A549 (cell line): ENCODE results near the gene LRRC36. TPM values are rescaled to one million over a fixed set of nuclear protein-coding genes. Genes with fewer than 3 reads are reported as not detected.

Source experiments
- ATAC-seq, 2 experiments: fragments of 200-7000 bp in 1 of 2; fragments of >200 bp in 1 of 2; cut with Nextera tagmentation in 1 of 2; cut with Tn5 transposase in 1 of 2; 3 replicates each; pipeline versions ENCODE4 v1.8.0 to v1.9.1; 2018 to 2020; ENCODE audit warnings: mild to moderate bottlenecking in 1 of 2, moderate library complexity in 1 of 2
- CTCF ChIA-PET: fragments of 300-600 bp; sonication (Branson Sonifier 250); formaldehyde crosslinking; extraction: SDS; loops from one replicate; lab custom pipeline; 2021; ENCODE audit warnings: antibody characterized with exemption, inconsistent platforms; lab: Yijun Ruan, JAX
- POLR2A ChIA-PET: fragments of 350-600 bp; formaldehyde crosslinking; extraction: SDS; loops from one replicate; lab custom pipeline; 2021; ENCODE audit warnings: antibody characterized with exemption, inconsistent platforms; lab: Yijun Ruan, JAX
- DNase-seq, 2 experiments: peaks; one replicate each; pipeline versions ENCODE4 v3.0.0 to v3.0.0-alpha.2; 2011 to 2016; ENCODE audit warnings: low read depth in 1 of 2, low spot score in 1 of 2
- FAIRE-seq: peaks from 2 replicates; lab custom pipeline; 2011; peaks lifted over from hg19 to GRCh38; lab: Jason Lieb, UNC
- H3K27ac ChIP-seq, 2 experiments: fragments of >200 bp; sonication (Bioruptor Twin); formaldehyde crosslinking; 3 replicates each; pipeline ENCODE4 v1.5.1; 2016 to 2017
- H3K4me1 ChIP-seq: fragments of >200 bp; sonication (Bioruptor Twin); formaldehyde crosslinking; 3 replicates; pipeline ENCODE4 v1.6.1; 2016
- H3K4me2 ChIP-seq: fragments of >200 bp; sonication (Bioruptor Twin); formaldehyde crosslinking; 3 replicates; pipeline ENCODE4 v1.6.1; 2016
- H3K4me3 ChIP-seq: fragments of >200 bp; sonication (Bioruptor Twin); formaldehyde crosslinking; 3 replicates; pipeline ENCODE4 v1.5.1; 2016
- H3K9me3 ChIP-seq: fragments of >200 bp; sonication (Bioruptor Twin); formaldehyde crosslinking; 3 replicates; pipeline ENCODE4 v1.6.1; 2016
- CBX2 ChIP-seq: fragments of 200-600 bp; sonication (generic); IDR thresholded peaks from 2 replicates; pipeline ENCODE4 v1.6.1; 2016; ENCODE audit warnings: low read depth, mild to moderate bottlenecking, borderline replicate concordance
- CTCF ChIP-seq: fragments of >200 bp; sonication (Bioruptor Twin); formaldehyde crosslinking; IDR thresholded peaks from 3 replicates; pipeline ENCODE4 v1.5.1; 2016
- EHF ChIP-seq: fragments of 250-450 bp; sonication (Bioruptor Pico); IDR thresholded peaks from 2 replicates; pipeline ENCODE4 v1.5.0; 2020; ENCODE audit warnings: mild to moderate bottlenecking
- ELK1 ChIP-seq: fragments of 150-350 bp; IDR thresholded peaks from 2 replicates; pipeline ENCODE4 v1.6.1; 2014; ENCODE audit warnings: low read depth, mild to moderate bottlenecking, low read length
- FOSL2 ChIP-seq, 2 experiments: fragments of 450-650 bp in 1 of 2; fragments of >200 bp in 1 of 2; sonication (Bioruptor Twin) in 1 of 2; formaldehyde crosslinking; IDR thresholded peaks; 2 replicates each; pipeline versions ENCODE4 v1.5.0 to v1.6.1; 2016 to 2020; ENCODE audit warnings: mild to moderate bottlenecking in 1 of 2, moderate library complexity in 1 of 2
- HMGXB4 ChIP-seq: fragments of 250-450 bp; sonication (Bioruptor Pico); IDR thresholded peaks from 2 replicates; pipeline ENCODE4 v1.5.0; 2021; ENCODE audit warnings: mild to moderate bottlenecking, moderate library complexity, borderline replicate concordance
- MAFK ChIP-seq: fragments of 450-650 bp; IDR thresholded peaks from 2 replicates; pipeline ENCODE4 v1.6.1; 2014; ENCODE audit not compliant: partially characterized antibody
- NFE2L2 ChIP-seq: fragments of 150-350 bp; conservative IDR thresholded peaks from 2 replicates; pipeline ENCODE4 v1.6.1; 2014; ENCODE audit warnings: low read length
- NR3C1 ChIP-seq: fragments of >200 bp; sonication (Bioruptor Twin); formaldehyde crosslinking; IDR thresholded peaks from 3 replicates; pipeline ENCODE4 v1.6.1; 2017
- POLR2A ChIP-seq: IDR thresholded peaks from 2 replicates; pipeline ENCODE4 v1.6.1; 2012; ENCODE audit warnings: mild to moderate bottlenecking, low read length
- POLR2AphosphoS2 ChIP-seq: conservative IDR thresholded peaks from 2 replicates; pipeline ENCODE4 v1.6.1; 2012; ENCODE audit warnings: low read length, improper control_type of control experiment, inconsistent platforms
- RAD21 ChIP-seq, 2 experiments: fragments of >200 bp in 1 of 2; sonication (Bioruptor Twin) in 1 of 2; formaldehyde crosslinking in 1 of 2; IDR thresholded peaks in 1 of 2; conservative IDR thresholded peaks in 1 of 2; 2 replicates in 1 of 2; 3 replicates in 1 of 2; pipeline ENCODE4 v1.6.1; 2012 to 2018; ENCODE audit warnings: inconsistent platforms in 1 of 2
- RARB ChIP-seq: fragments of 250-450 bp; sonication (Bioruptor Pico); IDR thresholded peaks from 2 replicates; pipeline ENCODE4 v1.8.0; 2021; ENCODE audit warnings: mild to moderate bottlenecking, moderate library complexity
- RCOR1 ChIP-seq: fragments of 150-350 bp; IDR thresholded peaks from 2 replicates; pipeline ENCODE4 v1.6.1; 2014; ENCODE audit warnings: antibody characterized with exemption, low read length, low read depth
- TFCP2L1 ChIP-seq: fragments of 250-450 bp; sonication (Bioruptor Pico); IDR thresholded peaks from 2 replicates; pipeline ENCODE4 v1.5.0; 2021; ENCODE audit warnings: mild to moderate bottlenecking
- TP53 ChIP-seq: fragments of 250-450 bp; sonication (Bioruptor Pico); IDR thresholded peaks from 2 replicates; pipeline ENCODE4 v1.5.0; 2021; ENCODE audit warnings: mild to moderate bottlenecking, moderate library complexity
- ZC3H11A ChIP-seq: fragments of 450-650 bp; IDR thresholded peaks from 2 replicates; pipeline ENCODE4 v1.6.1; 2014; ENCODE audit warnings: antibody characterized with exemption, mild to moderate bottlenecking
- ZSCAN20 ChIP-seq: fragments of 250-450 bp; sonication (Bioruptor Pico); IDR thresholded peaks from 2 replicates; pipeline ENCODE4 v1.8.0; 2022; ENCODE audit warnings: mild to moderate bottlenecking, moderate library complexity
- WGBS: methylation state at CpG from one replicate; pipeline ENCODE4 v1.1.6; 2017; ENCODE audit errors: missing lambda C conversion rate; 5-methylcytosine and 5-hydroxymethylcytosine counted together
- polyA plus RNA-seq, 4 experiments: library from polyadenylated mRNA; depleted of rRNA in 3 of 4; stranded (reverse); fragments of >200 nt; fragmentation: RNase III in 1 of 4; extraction: RNeasy Plus Mini Kit Qiagen cat#74134 plus additional on column Dnase treatment in 1 of 4; gene quantifications; 2 replicates in 3 of 4; 3 replicates in 1 of 4; pipeline ENCODE4 v1.2.3, GENCODE V29; 2011 to 2017

Gene LRRC36
- polyA plus RNA-seq, 2 of the 4 experiments (the other 2 are of a cell fraction), result 0.48 to 0.57 TPM

GRCh38 chr16:67277294-67277998 is 49.2 kb upstream of the LRRC36 start (continued):
- no peak for TF ChIP-seq NR3C1
- no peak for TF ChIP-seq ZC3H11A
- no peak for TF ChIP-seq HMGXB4
- TF ChIP-seq MAFK, result peak; percentile 1
- TF ChIP-seq CTCF, result no peak
- TF ChIP-seq ELK1, result no peak
- TF ChIP-seq TP53 (CRISPR knock-in tag), result no peak
- TF ChIP-seq ZSCAN20 (CRISPR knock-in tag), result no peak
- TF ChIP-seq POLR2A, result no peak
- TF ChIP-seq CBX2, result no peak
- TF ChIP-seq POLR2AphosphoS2, result no peak
- TF ChIP-seq NFE2L2, result no peak

GRCh38 chr16:67277999-67278772 is 48.4 kb upstream of the LRRC36 start:
- no peak for FAIRE-seq
- 12% methylated on average over 12 of the region's 13 CpGs for WGBS
- Histone ChIP-seq H3K4me3 (peak overlapping the region; percentile 80), H3K4me2 (peak overlapping the region; percentile 100), H3K27ac (peak overlapping the region; percentile 96 to 98), H3K9me3 (no peaks in the 10 kb centered on the region), H3K4me1 (peaks cover 33% of the 10 kb centered on the region)
- peak; percentile 27 to 41 for ATAC-seq
- no peak for TF ChIP-seq RARB
- no peak for TF ChIP-seq RCOR1
- TF ChIP-seq RAD21 (conservative IDR thresholded peaks at IDR 0.05 in 1 of 2, IDR thresholded peaks at IDR 0.05 in 1 of 2), result peak in 1 of 2 experiments; percentile 40; a peak in 1 of 5 replicates
- no peak for TF ChIP-seq ELK1
- TF ChIP-seq EHF (CRISPR knock-in tag), result no peak
- TF ChIP-seq TFCP2L1 (CRISPR knock-in tag), result no peak
- TF ChIP-seq CTCF, result peak; percentile 42; the same call in 1 of the 3 replicates
- TF ChIP-seq FOSL2 (IDR thresholded peaks at IDR 0.05), result no peak
- no peak for TF ChIP-seq FOSL2 (CRISPR knock-in tag; IDR thresholded peaks at IDR 0.05)
- POLR2A ChIA-PET, result interaction anchor here (0.9 to 2.0 kb wide), 2 partner anchors 18 to 31 kb away, joined by 3 to 13 read pairs; no protein-coding TSS in a partner anchor
- DNase-seq, result peak in 1 of 2 experiments; percentile 18
- CTCF ChIA-PET, result interaction anchor here (0.6 to 3.6 kb wide), 33 partner anchors 9 to 301 kb away, joined by 3 to 26 read pairs (median 4); partner anchors contain the start of genes FHOD1, KCTD19, LRRC36 and SLC9A5
